HG03060 (cell line): Measurements from ENCODE around the gene LGI4.
"Not testable (repeated sequence)": the region's sequence is repeated elsewhere in the genome, so short reads cannot be mapped to it uniquely, and the experiment has no call there.

Experiments used
- ATAC-seq: cut with Tn5 transposase; IDR thresholded peaks from one replicate; pipeline ENCODE4 v1.9.1; 2021; ENCODE audit warnings: low read depth, moderate number of reproducible peaks; ENCODE audit not compliant: unreplicated experiment

LGI4 gene

DNA sequence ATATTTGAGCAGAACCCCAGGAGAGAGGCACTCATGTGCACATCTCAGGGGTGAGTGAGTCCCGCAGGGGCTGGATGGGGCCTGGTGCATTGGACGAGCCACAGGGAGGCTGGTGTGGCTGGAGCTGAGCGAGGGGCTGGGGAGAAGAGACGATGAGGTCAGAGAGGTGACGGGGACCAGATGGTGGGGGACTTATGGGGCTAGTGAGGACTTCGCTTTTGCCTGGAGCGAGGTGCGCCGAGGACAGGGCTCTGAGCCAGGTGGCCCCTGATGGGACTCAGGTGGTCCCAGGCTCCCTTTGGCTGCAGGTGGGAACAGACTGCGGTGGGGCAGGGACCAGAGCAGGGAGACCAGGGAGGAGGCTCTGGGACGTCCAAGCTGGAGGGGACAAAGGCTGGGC is 26.1 kb downstream of the LGI4 start:
- no peak for ATAC-seq

DNA sequence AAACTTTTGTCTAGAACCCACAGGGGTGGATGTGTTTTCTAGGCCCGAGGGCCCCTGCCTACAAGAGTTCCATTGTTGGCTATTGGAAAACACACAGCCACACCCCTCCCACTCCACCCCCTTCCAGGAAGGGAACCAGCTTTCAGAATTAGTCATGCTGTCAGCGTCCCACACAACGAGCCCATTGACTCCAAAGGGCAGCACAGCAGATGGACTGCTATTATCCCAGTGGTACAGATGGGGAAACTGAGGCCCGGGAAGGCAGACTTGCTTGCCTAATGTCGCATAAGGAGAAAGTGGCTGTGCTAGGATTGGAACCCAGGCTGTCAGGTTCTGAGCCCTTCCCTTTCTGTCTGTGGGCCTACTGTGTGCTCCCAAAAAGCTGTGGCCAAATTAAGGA is 27.3 kb downstream of the LGI4 start:
- no peak for ATAC-seq

DNA sequence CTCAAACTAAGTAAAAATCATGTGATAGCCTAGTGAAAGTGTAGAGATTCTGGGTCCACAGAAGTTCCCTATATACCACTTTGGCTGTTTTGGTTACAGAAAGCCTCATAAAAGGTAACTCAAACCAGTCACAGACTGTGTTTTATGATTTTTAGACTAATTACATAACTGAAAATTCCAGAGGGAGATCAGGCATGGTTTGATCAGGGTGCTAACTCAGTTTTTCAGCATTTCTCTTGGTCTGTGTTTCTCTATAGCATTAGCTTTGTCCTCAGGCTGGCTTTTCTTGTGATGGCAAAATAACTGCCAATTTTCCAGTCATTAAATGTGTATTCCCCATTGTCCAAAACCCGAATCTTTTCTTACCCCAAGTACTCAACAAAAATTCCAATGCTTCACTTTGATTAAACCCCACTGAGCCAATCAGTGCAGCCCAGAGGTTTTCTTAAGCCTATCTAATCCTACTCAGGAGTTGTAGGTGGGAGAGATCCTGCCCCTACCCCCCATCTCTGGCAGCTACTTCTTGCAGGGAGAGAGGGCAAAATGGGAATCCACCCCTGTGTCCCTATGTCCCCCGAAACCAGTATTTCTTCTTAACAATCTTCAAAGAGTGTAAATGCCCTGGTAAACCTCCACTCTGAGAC is 27.8 kb downstream of the LGI4 start:
- ATAC-seq: no peak

DNA sequence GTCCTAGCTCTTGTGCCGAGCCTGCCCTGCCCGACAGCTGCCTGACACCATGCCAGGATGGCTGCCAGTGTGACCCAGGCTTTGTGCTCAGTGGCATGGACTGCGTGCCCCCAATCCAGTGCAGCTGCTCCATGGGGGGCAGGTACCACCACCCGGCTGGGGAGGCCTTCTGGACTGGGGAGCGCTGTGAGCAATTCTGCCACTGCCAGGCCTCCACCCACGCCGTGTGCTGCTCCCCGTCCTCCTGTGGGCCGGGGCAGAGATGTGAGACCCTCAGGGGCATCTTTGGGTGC is 28.6 kb downstream of the LGI4 start:
- ATAC-seq: no peak

DNA sequence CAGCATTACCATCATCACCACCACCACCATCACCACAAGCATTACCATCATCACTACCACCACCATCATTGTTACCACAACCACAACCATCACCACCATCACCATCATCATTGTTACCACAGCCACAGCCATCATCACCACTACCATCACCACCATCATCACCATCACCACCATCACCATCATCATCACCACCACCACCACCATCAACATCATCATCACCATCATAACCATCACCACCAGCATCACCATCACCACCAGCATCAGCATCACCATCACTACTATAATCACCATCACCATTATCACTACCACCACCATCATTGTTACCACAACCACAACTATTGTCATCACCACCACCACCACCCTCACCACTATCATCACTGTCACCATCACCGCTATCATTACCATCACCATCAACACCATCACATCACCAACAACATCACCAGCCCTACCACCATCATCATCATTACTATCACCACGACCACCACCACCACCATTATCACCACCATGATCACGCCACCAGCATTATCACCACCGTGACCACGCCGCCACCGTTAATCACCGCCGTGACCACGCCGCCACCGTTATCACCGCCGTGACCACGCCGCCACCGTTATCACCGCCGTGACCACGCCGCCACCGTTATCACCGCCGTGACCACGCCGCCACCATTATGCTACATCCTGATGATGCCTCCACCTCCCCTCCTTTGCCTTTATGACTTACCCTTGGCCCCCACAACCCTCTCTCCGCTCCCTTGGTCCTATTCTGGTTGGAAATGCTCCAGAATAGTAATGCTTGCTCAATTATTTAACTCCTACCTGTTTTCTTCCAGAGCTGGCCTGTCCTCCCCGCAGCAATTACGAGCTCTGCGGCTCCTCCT is 29.2 kb downstream of the LGI4 start:
- ATAC-seq: no peak

DNA sequence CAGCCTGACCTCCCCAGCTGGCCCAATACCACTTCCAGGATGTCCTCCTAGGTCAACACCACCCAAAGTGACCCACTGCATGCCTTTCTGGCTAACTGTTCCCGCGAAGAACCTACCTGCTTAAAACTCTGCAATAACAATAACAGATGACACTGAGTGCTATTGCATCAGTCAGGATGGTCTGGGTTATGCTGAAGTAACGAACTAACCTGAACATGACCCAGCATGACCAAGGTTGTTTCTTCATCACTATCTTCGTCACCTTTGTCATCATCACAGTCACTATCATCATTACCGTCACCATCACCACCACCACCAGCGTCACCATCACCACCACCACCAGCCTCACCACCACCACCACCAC is 29.8 kb downstream of the LGI4 start:
- no peak for ATAC-seq

DNA sequence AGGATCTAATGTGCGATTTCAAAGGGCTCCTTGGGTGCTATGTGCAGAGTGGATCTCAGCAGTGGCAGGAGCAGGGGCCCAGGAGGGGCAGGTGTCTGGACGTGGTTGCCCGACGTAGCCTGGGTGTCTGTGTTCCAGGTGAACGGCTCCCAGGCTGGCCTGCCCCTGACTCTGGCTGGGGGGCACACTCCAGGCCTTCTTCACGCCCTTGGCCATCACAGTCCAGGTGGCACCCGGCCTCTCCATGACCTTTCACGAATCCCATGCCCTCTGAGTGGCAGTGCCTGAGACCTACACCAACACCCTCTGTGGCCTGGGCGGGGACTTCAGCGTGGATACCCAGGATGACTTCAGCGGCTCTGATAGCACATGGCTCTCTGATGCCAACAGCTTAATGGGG is 30.5 kb downstream of the LGI4 start:
- ATAC-seq: no peak

DNA sequence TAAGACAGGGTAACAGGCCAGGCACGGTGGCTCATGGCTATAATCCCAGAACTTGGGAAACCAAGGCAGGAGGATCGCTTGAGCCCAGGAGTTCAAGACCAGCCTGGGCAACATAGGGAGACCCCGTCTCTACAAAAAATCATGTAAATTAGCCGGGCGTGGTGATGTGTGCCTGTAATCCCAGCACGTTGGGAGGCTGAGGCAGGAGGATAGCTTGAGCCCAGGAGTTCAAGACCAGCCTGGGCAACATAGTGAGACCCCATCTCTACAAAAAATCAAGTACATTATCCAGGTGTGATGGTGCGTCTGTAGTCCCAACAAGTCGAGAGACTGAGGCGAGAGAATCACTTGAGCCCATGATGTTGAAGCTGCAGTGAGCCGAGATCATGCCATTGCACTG is 31.2 kb downstream of the LGI4 start:
- ATAC-seq: not testable (repeated sequence)

DNA sequence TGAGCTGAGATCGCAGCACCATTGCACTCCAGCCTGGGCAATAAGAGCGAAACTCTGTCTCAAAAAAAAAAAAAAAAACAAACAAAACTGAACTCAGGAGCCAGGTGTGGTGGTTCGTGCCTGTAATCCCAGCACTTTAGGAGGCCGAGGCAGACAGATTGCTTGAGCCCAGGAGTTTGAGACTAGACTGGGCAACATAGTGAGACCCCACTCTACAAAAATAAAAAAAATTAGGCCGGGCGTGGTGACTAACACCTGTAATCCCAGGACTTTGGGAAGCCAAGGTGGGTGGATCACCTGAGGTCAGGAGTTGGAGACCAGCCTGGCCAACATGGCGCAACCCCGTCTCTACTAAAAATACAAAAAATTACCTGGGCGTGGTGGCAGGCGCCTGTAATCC is 32.9 kb downstream of the LGI4 start:
- not testable (repeated sequence) for ATAC-seq

DNA sequence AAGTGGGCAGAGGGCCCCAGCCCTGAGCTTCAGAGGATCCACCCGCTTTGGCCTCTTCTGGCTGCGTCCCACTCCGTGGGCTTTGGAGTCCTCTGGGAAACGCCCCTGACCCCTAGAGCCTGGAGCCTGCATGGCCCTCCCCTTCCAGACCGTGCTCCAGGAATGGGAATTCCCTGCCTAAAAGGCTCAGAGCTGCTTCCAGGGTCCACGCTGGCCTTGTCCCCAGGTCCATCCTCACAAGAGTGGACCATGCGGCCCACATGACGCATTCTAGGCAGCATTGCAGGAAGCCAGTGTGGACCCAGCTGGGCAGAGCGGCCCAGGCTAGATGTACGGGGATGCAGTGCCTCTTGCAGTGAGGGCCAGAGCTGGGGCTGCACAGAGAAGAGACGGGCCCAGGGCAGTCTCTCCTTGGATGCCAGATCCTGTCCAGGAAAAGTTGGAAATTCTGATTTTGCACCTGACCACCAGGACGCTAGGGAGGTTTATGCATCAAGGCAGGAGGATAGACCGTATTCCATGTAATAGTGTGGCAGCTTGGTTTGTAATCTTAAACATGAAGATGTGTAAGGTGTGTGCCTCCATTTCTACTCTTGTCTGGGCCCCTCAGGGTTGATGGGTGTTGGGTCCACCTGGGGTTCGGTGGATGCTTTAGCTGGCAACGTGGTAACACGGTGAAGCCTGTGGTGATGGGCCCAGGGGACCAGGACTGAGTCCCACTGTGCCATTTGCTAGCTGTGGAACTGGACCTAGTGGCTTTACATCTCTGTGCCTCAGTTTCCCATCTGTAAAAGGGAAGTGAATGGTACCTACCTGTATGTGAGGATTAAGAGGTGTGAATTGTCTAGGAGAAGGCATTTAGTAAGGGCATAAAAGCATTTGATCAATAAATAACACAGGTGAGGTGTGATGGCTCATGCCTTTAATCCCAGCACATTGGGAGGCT is 34.0 kb downstream of the LGI4 start:
- no peak for ATAC-seq

DNA sequence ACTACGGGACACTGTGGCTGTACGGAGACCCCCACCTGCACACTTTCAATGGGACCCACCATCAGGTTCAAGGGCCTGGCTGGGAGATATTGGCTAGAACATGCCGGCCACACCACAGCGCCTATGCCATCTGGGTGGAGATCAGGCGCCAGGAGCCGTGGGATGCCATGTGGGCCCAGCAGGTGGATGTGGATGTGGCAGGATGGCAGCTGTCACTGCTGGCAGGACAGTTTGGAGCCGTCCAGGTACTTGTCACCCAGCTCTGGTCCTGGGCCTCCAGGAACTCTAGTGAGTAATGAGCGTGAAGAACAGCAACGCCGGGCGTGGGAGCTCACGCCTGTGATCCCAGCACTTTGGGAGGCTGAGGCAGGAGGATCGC is 35.0 kb downstream of the LGI4 start:
- no peak for ATAC-seq

DNA sequence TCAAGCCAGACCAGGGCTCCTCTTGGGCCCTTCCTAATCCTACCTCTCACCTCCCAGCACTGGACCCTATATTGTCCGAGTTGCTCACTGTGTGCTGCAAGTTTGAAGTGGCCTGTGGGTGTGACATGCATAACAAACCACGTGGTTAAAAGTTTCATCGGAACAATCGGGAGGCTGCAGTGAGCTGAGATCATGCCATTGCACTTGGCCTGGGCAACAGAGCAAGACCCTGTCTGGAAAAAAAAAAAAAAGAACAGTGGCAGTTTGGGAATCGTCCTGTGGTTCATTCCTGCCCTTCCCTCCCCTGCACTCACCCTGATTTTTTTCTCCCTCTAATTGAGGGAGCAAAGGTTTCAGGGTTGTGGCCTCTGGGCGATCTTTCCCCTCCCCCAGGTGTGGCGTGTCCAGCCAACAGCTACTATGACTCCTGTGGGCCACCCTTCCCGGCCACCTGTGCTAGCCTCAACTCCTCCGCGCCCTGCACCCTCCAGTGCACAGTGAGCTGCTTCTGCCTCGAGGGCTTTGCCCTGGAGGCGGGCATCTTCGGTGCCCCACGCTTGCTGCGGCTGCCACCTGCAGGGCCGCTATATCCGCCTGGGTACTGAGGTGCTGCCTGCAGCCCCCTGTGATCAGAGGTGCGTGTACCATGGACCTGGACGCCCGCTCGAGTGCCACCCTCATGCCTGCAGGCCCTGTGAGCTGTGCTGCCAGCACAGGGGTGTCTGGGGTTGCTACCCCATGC is 35.5 kb downstream of the LGI4 start:
- ATAC-seq: no peak

DNA sequence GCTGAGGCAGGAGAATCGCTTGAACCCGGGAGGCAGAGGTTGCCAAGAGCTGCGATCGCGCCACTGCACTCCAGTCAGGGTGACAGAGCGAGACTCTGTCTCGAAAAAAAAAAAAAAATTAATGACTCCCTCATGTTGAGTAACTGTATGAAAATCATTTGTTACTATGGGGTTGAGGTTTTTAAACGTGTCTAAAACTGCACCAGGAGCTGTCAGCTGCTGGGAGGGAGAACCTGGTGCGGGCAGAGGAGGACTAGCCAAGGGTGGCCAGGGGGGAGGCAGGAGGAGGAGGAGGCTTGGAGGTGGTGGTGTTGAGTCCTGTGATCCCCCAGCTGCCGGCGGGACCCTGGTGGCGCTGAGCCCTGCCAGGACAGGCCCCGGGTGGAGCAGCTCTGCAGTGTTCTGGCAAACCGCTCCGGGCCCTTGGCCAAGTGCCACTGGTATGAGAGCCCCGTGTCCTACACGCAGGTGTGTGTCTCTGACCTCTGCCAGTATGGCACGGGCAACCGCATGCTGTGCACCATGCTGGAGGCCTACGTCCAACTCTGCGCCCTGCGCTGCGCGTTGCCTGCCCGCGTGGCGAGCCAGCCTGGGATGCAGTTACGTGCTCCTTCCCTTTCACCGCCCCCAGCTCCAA is 36.3 kb downstream of the LGI4 start:
- ATAC-seq: no peak

DNA sequence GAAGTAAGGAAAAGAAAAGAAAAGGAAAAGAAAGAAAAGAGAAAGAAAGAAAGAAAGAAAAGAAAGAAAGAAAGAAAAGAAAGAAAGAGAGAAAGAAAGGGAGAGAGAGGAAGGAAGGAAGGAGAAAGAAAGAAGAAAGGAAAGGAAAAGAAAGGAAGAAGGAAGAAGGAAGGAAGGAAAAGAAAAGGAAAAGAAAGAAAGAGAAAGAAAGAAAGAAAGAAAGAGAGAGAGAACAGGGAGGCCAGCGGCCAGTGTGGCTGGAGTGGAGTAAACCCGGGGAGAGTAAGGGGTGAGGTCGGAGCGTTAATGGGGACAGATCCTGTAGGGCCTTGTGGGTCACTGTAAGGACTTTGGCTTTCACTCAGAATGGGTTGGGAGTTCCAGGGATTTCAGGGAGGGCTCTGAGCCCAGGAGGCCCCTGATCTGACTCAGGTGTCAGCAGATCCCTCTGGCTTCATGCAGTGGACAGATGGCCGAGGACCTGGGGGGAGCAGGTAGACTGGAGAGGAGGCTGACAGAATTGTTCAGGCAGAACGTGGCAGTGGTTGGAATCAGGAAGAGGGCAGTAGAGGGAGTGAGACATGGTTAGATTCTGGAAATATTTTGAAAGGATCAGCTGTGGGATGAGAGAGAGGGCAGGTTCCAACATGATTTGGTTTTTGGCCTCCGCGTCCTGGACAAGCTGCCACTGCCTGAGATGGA is 39.0 kb downstream of the LGI4 start:
- no peak for ATAC-seq

DNA sequence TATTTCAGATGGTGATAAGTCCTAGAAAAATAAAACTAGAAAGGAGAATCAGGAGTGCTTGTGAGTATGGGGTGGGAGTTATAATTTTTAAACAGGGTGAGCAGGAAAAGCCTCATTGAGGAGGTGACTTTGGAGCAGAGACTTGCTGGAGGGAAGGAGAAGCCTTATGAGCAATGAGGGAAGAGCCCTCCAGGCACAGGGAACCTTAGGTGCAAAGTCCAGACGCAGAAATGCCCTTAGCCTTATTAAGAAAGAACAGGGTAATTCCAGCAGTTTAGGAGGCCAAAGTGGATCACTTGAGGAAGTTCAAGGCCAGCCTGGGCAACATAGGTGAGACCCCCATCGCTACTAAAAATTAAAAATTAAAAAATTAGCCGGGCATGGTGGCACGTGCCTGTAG is 40.2 kb downstream of the LGI4 start:
- ATAC-seq: no peak

DNA sequence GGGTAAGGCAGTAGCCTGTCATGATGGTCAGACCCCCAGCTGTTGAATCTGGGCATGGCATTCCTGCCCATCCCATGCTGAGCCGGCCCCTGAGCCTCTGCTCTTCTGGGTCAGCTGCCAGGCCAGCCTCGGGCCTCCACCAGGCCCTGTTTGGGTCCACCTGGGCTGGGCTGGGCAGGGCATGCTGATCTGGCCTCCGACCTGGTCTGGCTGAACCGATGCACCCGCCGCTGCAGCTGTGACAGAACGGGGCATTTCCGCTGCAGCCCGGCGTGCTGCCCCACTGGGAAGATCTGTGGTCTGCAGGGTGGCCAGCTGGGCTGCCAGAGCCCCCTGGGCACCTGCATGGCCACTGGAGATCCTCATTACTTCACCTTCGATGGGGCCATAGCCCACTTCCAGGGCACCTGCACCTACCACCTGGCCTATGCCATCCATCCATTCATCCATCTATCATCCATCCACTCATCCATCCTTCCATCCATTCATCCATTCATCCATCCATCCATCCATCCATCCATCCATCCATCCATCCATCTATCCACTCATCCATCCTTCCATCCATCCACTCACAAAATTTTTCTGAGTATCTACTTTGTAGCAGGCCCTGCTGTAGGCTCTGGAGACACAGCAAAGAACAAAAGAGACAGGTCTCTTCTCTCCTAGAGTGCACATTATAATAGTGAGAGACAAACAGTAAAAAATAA is 40.8 kb downstream of the LGI4 start:
- ATAC-seq: no peak

DNA sequence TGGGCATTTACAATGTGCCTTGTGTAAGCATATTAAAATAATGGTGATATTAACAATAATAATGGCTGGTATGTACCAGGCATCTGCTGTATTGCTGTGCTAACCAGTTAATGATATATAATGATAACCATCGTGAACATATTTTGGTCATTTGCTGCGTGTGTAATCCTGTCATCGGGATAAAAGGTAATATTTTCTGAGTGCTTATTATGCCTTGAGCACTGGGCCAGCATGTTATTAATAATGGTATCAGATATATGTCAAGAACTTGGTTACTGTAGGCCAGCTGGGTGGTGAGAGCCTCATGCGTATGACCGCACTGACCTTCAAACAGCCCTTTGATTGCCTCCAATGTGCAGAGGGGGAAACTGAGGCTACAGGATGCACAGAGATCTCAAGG is 41.4 kb downstream of the LGI4 start:
- no peak for ATAC-seq

DNA sequence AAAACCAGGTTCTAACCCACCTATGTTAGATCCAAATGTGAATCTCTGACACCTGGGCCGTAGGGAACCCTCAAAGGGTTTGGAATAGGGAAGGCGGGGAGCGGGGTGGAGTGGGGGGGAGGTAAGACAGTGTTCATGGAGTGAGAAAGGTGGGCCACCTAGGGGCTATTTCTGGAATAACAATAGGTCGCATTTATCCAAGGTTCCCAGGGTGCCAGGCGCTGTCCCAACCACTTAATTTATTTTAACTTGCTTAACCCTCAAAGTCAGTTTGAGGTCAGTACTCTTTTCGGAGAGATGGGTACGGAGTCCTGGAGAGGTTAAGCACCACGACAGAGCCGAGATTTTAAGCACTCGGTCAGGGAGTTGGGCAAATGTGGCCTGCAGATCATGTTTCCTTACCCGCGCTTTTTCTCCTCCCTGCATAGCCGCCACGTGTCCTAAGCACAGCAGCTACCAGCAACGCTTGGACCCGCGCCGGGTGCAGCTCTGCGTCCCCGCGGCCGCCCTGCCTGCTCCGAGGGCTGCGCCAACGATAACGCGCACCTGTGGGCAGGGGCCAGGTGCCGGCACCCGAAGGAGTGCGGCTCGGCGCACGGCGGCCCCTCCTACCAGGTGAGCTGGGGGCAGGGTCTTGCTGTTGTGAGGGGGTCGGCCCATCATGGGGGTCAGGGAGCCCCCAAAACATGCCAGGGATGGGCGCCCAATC is 44.2 kb downstream of the LGI4 start:
- no peak for ATAC-seq

DNA sequence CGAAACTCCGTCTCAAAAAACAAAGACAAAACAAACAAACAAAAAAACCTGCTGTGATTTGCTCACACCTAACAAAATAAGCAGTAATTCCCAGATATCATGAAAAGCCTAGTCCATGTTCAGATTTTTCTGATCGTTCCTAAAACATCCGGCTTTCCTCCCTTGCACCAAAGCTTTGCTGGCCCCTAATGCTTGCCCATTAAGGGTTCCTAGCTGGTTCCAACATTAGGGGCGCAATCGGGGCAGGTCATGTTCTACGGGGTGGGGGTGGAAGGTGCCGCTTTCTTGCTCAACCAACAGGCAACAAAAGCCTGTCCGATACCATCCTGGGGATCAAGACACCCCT is 44.7 kb downstream of the LGI4 start:
- no peak for ATAC-seq
